CD4-positive, CD25-positive, alpha-beta regulatory T cell (primary cell): ENCODE measurements around the gene GNGT1. TPM values are rescaled to one million over a fixed set of nuclear protein-coding genes. Genes with fewer than 3 reads are reported as not detected.
"Not testable (repeated sequence)": the region's sequence is repeated elsewhere in the genome, so short reads cannot be mapped to it uniquely, and the experiment has no call there.

Experiments
- ATAC-seq, 2 donors: fragments of 150-1000 bp; cut with Tn5 transposase; one replicate each; pipeline ENCODE4 v1.10.0; 2021; ENCODE audit warnings: low read depth in 2 of 2, moderate number of reproducible peaks in 2 of 2, moderate library complexity in 1 of 2
- DNase-seq, 3 donors: peaks; one replicate each; pipeline versions ENCODE4 v3.0.0 to v3.0.0-alpha.2; 2012 to 2022; ENCODE audit warnings: mixed read lengths in 1 of 3
- H3K27ac ChIP-seq: one replicate; pipeline ENCODE4 v1.7.0; 2013; ENCODE audit warnings: mild to moderate bottlenecking, low read length; ENCODE audit not compliant: insufficient read depth, poor library complexity, severe bottlenecking
- H3K27me3 ChIP-seq: one replicate; pipeline ENCODE4 v1.7.0; 2013; ENCODE audit warnings: low read length; ENCODE audit not compliant: control insufficient read depth, insufficient read depth
- H3K36me3 ChIP-seq: one replicate; pipeline ENCODE4 v1.7.0; 2013; ENCODE audit warnings: mild to moderate bottlenecking, low read length, moderate library complexity; ENCODE audit not compliant: control insufficient read depth, insufficient read depth
- H3K4me1 ChIP-seq: 2 replicates; pipeline ENCODE4 v1.7.0; 2013; ENCODE audit warnings: mild to moderate bottlenecking, low read length; ENCODE audit not compliant: insufficient read depth, control insufficient read depth, poor library complexity, severe bottlenecking
- H3K4me3 ChIP-seq: one replicate; pipeline ENCODE4 v1.7.0; 2013; ENCODE audit warnings: low read depth, mild to moderate bottlenecking, low read length, moderate library complexity
- H3K9me3 ChIP-seq, 2 experiments: 1 replicate in 1 of 2; 2 replicates in 1 of 2; pipeline ENCODE4 v1.7.0; 2013; ENCODE audit warnings: low read length in 2 of 2, mild to moderate bottlenecking in 1 of 2, moderate library complexity in 1 of 2; ENCODE audit not compliant: control insufficient read depth in 2 of 2
- H3K27ac Mint-ChIP-seq, 3 donors: one replicate each; pipeline ENCODE4 v1.8.0; 2020 to 2022; ENCODE audit warnings: mild to moderate bottlenecking in 3 of 3, mixed read lengths in 3 of 3, moderate library complexity in 2 of 3
- H3K27me3 Mint-ChIP-seq: one replicate; pipeline ENCODE4 v1.8.0; 2022; ENCODE audit warnings: mild to moderate bottlenecking, mixed read lengths
- H3K36me3 Mint-ChIP-seq: one replicate; pipeline ENCODE4 v1.8.0; 2020; ENCODE audit warnings: mixed read lengths
- H3K4me1 Mint-ChIP-seq, 4 donors: one replicate each; pipeline ENCODE4 v1.8.0; 2020 to 2022; ENCODE audit warnings: mixed read lengths in 4 of 4, mild to moderate bottlenecking in 1 of 4
- H3K4me3 Mint-ChIP-seq, 4 donors: one replicate each; pipeline ENCODE4 v1.8.0; 2020 to 2022; ENCODE audit warnings: mild to moderate bottlenecking in 4 of 4, mixed read lengths in 4 of 4, moderate library complexity in 3 of 4
- H3K9me3 Mint-ChIP-seq, 7 donors: one replicate each; pipeline ENCODE4 v1.8.0; 2020 to 2022; ENCODE audit warnings: mixed read lengths in 7 of 7, mild to moderate bottlenecking in 3 of 7, moderate library complexity in 2 of 7
- polyA plus RNA-seq, 4 donors: library from polyadenylated mRNA; unstranded; fragments of 300-500 nt; fragmentation: Illumina TruSeq; gene quantifications; one replicate each; pipeline ENCODE4 v1.2.3, GENCODE V29; 2021
- total RNA-seq: library from RNA; stranded (reverse); gene quantifications from one replicate; pipeline ENCODE4 v1.2.3, GENCODE V29; 2022

Gene GNGT1
- total and polyA plus RNA-seq, 5 donors from 2014 or later, result not detected

GRCh38 chr7:93911242-93911641 lies 4.9 kb downstream of the GNGT1 start:
- H3K4me3 ChIP-seq, H3K9me3 ChIP-seq, ATAC-seq, H3K27ac Mint-ChIP-seq, H3K4me1 ChIP-seq, H3K27me3 ChIP-seq, H3K4me1 Mint-ChIP-seq, H3K36me3 ChIP-seq, H3K27me3 Mint-ChIP-seq, H3K27ac ChIP-seq, H3K9me3 Mint-ChIP-seq, DNase-seq, H3K36me3 Mint-ChIP-seq, H3K4me3 Mint-ChIP-seq: not testable (repeated sequence)

- H3K4me1 ChIP-seq, H3K4me3 Mint-ChIP-seq, H3K4me3 ChIP-seq, H3K27ac Mint-ChIP-seq, H3K36me3 ChIP-seq, H3K27me3 ChIP-seq, ATAC-seq, H3K9me3 ChIP-seq, DNase-seq, H3K36me3 Mint-ChIP-seq, H3K4me1 Mint-ChIP-seq, H3K27me3 Mint-ChIP-seq, H3K9me3 Mint-ChIP-seq, H3K27ac ChIP-seq: not testable (repeated sequence)
These were observed 5.3 kb downstream of the GNGT1 start for GRCh38 chr7:93911661-93912060.

GRCh38 chr7:93913197-93913596 lies 6.8 kb downstream of the GNGT1 start:
- Mint-ChIP-seq H3K27me3 (no peaks in the 10 kb centered on the region), H3K36me3 (no peaks in the 10 kb centered on the region), H3K4me3 (no peak overlapping the region), H3K27ac (no peak overlapping the region), H3K4me1 (no peaks in the 10 kb centered on the region), H3K9me3 (peaks cover 0 to 1% (median 0%) of the 10 kb centered on the region in 7 donors)
- Histone ChIP-seq H3K9me3 (no peaks in the 10 kb centered on the region), H3K36me3 (no peaks in the 10 kb centered on the region), H3K4me1 (no peaks in the 10 kb centered on the region), H3K27me3 (no peaks in the 10 kb centered on the region), H3K4me3 (no peak overlapping the region), H3K27ac (no peak overlapping the region)
- no peak for DNase-seq
- no peak for ATAC-seq

- Histone ChIP-seq H3K9me3 (no peaks in the 10 kb centered on the region), H3K27ac (no peak overlapping the region), H3K36me3 (no peaks in the 10 kb centered on the region), H3K4me3 (no peak overlapping the region), H3K27me3 (no peaks in the 10 kb centered on the region), H3K4me1 (no peaks in the 10 kb centered on the region)
- DNase-seq (no peak), ATAC-seq (no peak)
- Mint-ChIP-seq H3K27ac (no peak overlapping the region), H3K4me3 (no peak overlapping the region), H3K4me1 (no peaks in the 10 kb centered on the region), H3K36me3 (no peaks in the 10 kb centered on the region), H3K9me3 (peaks cover 0 to 1% (median 0%) of the 10 kb centered on the region in 7 donors), H3K27me3 (no peaks in the 10 kb centered on the region)
These were observed 8.3 kb downstream of the GNGT1 start for GRCh38 chr7:93914581-93915066.

- not testable (repeated sequence) for H3K36me3 Mint-ChIP-seq, H3K4me1 ChIP-seq, DNase-seq, H3K9me3 Mint-ChIP-seq, H3K27me3 Mint-ChIP-seq, H3K9me3 ChIP-seq, H3K4me3 Mint-ChIP-seq, ATAC-seq, H3K27ac ChIP-seq, H3K36me3 ChIP-seq, H3K4me1 Mint-ChIP-seq, H3K27me3 ChIP-seq, H3K27ac Mint-ChIP-seq, H3K4me3 ChIP-seq
These were observed 9.0 kb downstream of the GNGT1 start for GRCh38 chr7:93915206-93915842.

- not testable (repeated sequence) for H3K27me3 ChIP-seq, H3K4me3 ChIP-seq, H3K36me3 Mint-ChIP-seq, H3K4me1 ChIP-seq, H3K4me1 Mint-ChIP-seq, H3K4me3 Mint-ChIP-seq, H3K36me3 ChIP-seq, H3K9me3 ChIP-seq, H3K9me3 Mint-ChIP-seq, DNase-seq, H3K27ac Mint-ChIP-seq, H3K27ac ChIP-seq, ATAC-seq, H3K27me3 Mint-ChIP-seq
These were observed 9.5 kb downstream of the GNGT1 start for GRCh38 chr7:93915888-93916287.

GRCh38 chr7:93916315-93916714 lies 9.9 kb downstream of the GNGT1 start:
- not testable (repeated sequence) for H3K36me3 ChIP-seq, H3K4me1 ChIP-seq, H3K4me3 Mint-ChIP-seq, H3K27ac ChIP-seq, DNase-seq, H3K4me3 ChIP-seq, H3K9me3 Mint-ChIP-seq, H3K36me3 Mint-ChIP-seq, ATAC-seq, H3K4me1 Mint-ChIP-seq, H3K27me3 ChIP-seq, H3K27ac Mint-ChIP-seq, H3K9me3 ChIP-seq
- peaks cover 11% of the 10 kb centered on the region for H3K27me3 Mint-ChIP-seq

- Histone ChIP-seq H3K4me3 (no peak overlapping the region), H3K4me1 (no peaks in the 10 kb centered on the region), H3K36me3 (no peaks in the 10 kb centered on the region), H3K27ac (no peak overlapping the region), H3K27me3 (peaks cover 12% of the 10 kb centered on the region), H3K9me3 (no peaks in the 10 kb centered on the region)
- H3K36me3 Mint-ChIP-seq, result no peaks in the 10 kb centered on the region
- no peak for DNase-seq
- H3K27me3 Mint-ChIP-seq, result peaks cover 16% of the 10 kb centered on the region
- H3K9me3 Mint-ChIP-seq, result no peaks in the 10 kb centered on the region
- no peak overlapping the region for H3K27ac Mint-ChIP-seq
- H3K4me1 Mint-ChIP-seq, result peaks cover 0 to 5% (median 2%) of the 10 kb centered on the region in 4 donors
- ATAC-seq, result no peak
- H3K4me3 Mint-ChIP-seq, result no peak overlapping the region
These were observed 14.3 kb downstream of the GNGT1 start for GRCh38 chr7:93920496-93921182.
